ENCODE results near the gene TMEM175.

TMEM175 gene

GRCh38 chr4:931960-932712 lies at the start of gene TMEM175, which contains the start of gene GAK:
Gene TMEM175 (plus strand): TSS chr4:932460. CDS start chr4:947740, 15,280 bp downstream.
Gene GAK (minus strand): TSS chr4:932316. CDS start chr4:932187, 129 bp downstream.
- Mint-ChIP-seq H3K27me3 (no peaks in the 10 kb centered on the region), H3K4me1 (ENCODE audit: low read depth) (peaks cover 61% of the 10 kb centered on the region), H3K9me3 (no peaks in the 10 kb centered on the region), H3K4me3 (peak within 1 kb of the TSS; percentile 98), H3K27ac (peak within 1 kb of the TSS; percentile 96), H3K36me3 (ENCODE audit: low read depth) (no peaks in the 10 kb centered on the region)

DNA sequence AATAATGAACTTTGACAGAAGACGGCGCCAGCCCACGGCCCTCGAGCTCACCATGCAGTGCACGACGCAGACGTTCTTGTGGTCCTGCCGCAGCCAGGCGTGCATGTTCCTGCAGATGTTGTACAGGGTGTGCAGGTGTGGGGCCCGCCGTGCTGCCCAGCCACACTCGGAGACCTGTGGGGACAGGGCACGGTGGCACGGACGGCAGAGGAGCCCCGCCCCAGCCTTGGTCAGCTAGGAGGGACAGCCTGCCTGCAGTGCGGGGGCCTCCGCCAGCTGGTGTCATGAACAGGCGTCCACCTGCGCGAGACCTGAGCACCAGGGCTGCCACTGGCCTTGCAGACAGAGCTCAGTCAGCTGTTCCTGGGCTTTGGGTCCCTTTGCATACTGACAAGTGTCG lies 49.6 kb upstream of the TMEM175 start:
- Mint-ChIP-seq H3K36me3 (ENCODE audit: low read depth) (peaks cover 41% of the 10 kb centered on the region), H3K4me3 (no peak overlapping the region), H3K4me1 (ENCODE audit: low read depth) (peaks cover 28% of the 10 kb centered on the region), H3K27me3 (no peaks in the 10 kb centered on the region), H3K27ac (no peak overlapping the region), H3K9me3 (no peaks in the 10 kb centered on the region)

DNA sequence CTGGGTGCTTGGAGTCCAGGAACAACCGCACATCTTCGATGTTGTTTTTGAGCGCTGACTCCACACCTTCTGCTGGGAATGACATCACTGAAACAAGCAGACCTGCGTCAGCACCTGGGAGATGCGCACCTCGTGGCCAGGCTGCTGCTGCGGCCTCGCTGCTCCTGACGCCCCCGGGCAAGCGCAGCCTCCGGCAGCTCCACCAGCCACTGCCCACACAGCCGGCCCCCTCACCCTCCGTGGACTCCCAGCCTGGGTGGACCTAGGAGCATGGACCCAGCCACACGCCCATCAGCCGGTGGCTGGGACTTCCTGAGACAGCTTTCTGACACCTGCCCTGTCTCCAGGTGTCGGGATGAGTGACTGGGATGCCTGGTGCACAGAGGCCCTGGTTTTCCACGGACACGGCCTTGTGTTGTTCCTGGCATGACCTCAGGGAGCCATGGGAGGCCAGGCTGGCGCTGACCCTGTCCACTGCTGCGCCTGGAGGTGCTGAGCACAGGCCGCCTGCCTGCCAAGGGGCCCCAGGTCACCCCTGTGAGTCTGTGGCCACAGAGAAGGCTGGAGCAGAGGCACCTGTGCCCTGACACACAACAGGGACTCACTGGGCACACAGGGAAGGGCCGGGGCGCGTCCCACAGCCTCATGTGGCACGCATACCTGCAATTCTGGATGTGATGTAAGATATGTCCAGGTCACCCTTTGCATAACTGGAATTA lies 48.7 kb upstream of the TMEM175 start:
- peaks cover 21% of the 10 kb centered on the region for H3K4me1 Mint-ChIP-seq (ENCODE audit: low read depth)
- H3K36me3 Mint-ChIP-seq (ENCODE audit: low read depth): peaks cover 38% of the 10 kb centered on the region
- H3K27ac Mint-ChIP-seq: no peak overlapping the region
- H3K27me3 Mint-ChIP-seq: no peaks in the 10 kb centered on the region
- H3K4me3 Mint-ChIP-seq: no peak overlapping the region
- no peaks in the 10 kb centered on the region for H3K9me3 Mint-ChIP-seq

GRCh38 chr4:884259-884658 lies 48.0 kb upstream of the TMEM175 start:
- H3K9me3 Mint-ChIP-seq: no peaks in the 10 kb centered on the region
- no peak overlapping the region for H3K4me3 Mint-ChIP-seq
- H3K27me3 Mint-ChIP-seq: no peaks in the 10 kb centered on the region
- peaks cover 14% of the 10 kb centered on the region for H3K4me1 Mint-ChIP-seq (ENCODE audit: low read depth)
- no peak overlapping the region for H3K27ac Mint-ChIP-seq
- H3K36me3 Mint-ChIP-seq (ENCODE audit: low read depth): peaks cover 34% of the 10 kb centered on the region

DNA sequence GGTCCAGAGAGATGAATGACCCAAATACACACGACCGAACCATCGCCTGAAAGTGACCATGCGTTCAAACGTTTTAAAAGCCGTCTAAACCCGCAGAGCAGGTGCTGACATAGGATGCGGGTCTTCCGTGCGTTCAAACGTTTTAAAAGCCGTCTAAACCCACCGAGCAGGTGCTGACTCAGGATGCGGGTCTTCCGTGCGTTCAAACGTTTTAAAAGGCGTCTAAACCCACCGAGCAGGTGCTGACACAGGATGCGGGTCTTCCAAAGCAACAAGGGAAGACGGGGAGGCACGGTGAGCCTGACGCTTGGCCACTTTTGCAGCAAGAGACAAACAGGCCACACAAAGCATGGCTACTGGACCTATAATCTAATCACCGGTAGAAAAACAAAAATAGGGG lies 47.4 kb upstream of the TMEM175 start:
- H3K36me3 Mint-ChIP-seq (ENCODE audit: low read depth): peaks cover 28% of the 10 kb centered on the region
- H3K4me1 Mint-ChIP-seq (ENCODE audit: low read depth): peaks cover 7% of the 10 kb centered on the region

DNA sequence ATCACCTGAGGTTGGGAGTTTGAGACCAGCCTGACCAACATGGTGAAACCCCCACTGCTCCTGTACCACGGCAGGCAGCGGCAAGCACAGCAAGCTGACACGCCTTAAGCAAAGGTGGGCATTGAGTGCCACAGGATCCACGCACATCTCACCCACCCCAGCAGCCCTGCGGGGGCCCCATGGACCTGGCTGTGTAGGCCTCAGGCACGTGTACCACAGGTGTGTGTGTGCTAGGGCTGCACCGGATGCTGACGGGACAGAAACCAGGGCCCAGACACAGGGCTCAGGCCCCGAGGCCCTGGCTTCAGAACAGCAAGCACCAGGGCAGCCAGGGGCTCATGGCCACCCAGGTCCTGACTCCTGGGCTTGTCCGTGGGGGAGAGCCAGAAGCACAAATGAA lies 46.9 kb upstream of the TMEM175 start:
- Mint-ChIP-seq H3K9me3 (no peaks in the 10 kb centered on the region), H3K27ac (no peak overlapping the region), H3K36me3 (ENCODE audit: low read depth) (peaks cover 24% of the 10 kb centered on the region), H3K27me3 (no peaks in the 10 kb centered on the region), H3K4me1 (ENCODE audit: low read depth) (peaks cover 3% of the 10 kb centered on the region), H3K4me3 (no peak overlapping the region)

More for the DNA sequence above, 47.4 kb upstream of the TMEM175 start:
- H3K27ac Mint-ChIP-seq: no peak overlapping the region
- H3K4me3 Mint-ChIP-seq: no peak overlapping the region
- H3K27me3 Mint-ChIP-seq: no peaks in the 10 kb centered on the region
- H3K9me3 Mint-ChIP-seq: no peaks in the 10 kb centered on the region

DNA sequence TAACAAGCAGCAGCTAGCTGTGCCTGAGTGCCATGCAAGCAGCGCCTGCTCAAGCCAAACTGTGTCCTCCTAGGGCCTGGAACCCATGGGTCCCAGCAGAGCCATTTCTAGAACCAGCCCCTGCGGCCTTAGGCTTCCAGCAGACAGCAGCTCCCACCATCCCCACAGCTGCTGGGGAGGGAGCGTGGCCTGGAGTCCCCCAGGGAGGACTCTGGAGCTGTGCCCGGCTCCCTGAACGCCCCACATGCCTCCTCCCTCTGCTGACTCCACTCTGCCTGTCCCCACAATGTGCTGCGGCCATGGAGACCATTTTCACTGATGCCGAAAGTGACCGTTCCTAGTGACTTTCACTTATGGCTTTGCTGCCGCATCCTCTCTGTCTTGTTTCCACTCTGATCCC lies 46.0 kb upstream of the TMEM175 start:
- Mint-ChIP-seq H3K36me3 (ENCODE audit: low read depth) (peaks cover 22% of the 10 kb centered on the region), H3K4me3 (no peak overlapping the region), H3K9me3 (no peaks in the 10 kb centered on the region), H3K27ac (no peak overlapping the region), H3K27me3 (no peaks in the 10 kb centered on the region), H3K4me1 (ENCODE audit: low read depth) (no peaks in the 10 kb centered on the region)

DNA sequence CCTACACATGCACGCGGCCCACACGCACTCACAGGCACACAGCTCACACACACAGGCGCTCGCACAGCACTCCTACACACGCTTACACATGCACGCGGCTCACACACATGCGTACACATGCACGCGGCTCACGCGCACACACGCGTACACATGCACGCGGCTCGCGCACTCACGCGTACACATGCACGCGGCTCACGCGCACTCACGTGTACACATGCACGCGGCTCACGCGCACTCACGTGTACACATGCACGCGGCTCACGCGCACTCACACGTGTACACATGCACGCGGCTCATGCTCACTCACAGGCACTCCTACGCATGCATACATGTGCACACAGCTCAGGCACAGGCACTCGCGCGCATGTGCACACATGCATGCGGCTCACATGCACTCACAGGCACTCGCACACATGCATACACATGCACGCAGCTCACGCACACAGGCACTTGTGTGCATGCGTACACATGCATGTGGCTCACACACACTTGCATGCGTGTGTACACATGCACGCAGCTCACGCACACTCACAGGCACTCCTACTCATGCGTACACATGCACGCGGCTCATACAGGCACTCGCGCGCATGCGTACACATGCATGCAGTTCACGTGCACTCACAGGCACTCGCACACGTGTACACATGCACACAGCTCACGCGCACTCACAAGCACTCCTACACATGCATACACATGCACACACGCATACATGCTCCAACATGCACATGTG lies 45.1 kb upstream of the TMEM175 start:
- Mint-ChIP-seq H3K36me3 (ENCODE audit: low read depth) (peaks cover 22% of the 10 kb centered on the region), H3K27ac (no peak overlapping the region), H3K9me3 (no peaks in the 10 kb centered on the region), H3K27me3 (no peaks in the 10 kb centered on the region), H3K4me3 (no peak overlapping the region), H3K4me1 (ENCODE audit: low read depth) (no peaks in the 10 kb centered on the region)

DNA sequence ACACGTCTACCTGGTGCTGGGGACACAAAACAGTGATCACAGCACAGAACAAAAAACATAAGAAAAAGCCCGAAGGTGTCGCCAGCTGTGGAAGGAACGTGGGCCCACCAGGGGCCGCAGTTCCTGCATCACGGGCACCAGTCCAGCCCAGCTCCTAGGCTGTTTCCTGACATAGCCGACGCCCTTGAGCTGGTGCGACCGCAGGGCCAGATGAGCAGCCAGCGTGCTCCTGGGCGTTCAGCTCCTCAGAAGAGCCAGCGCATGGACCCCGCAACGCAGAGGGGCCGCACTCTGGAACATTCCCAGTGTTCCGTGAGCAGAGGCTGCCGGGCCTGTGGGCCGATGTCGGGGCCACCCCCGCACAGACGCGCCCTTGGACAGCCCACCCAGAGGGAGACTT lies 44.2 kb upstream of the TMEM175 start:
- no peak overlapping the region for H3K4me3 Mint-ChIP-seq
- no peaks in the 10 kb centered on the region for H3K4me1 Mint-ChIP-seq (ENCODE audit: low read depth)
- no peak overlapping the region for H3K27ac Mint-ChIP-seq
- H3K9me3 Mint-ChIP-seq: no peaks in the 10 kb centered on the region
- peaks cover 22% of the 10 kb centered on the region for H3K36me3 Mint-ChIP-seq (ENCODE audit: low read depth)
- no peaks in the 10 kb centered on the region for H3K27me3 Mint-ChIP-seq

DNA sequence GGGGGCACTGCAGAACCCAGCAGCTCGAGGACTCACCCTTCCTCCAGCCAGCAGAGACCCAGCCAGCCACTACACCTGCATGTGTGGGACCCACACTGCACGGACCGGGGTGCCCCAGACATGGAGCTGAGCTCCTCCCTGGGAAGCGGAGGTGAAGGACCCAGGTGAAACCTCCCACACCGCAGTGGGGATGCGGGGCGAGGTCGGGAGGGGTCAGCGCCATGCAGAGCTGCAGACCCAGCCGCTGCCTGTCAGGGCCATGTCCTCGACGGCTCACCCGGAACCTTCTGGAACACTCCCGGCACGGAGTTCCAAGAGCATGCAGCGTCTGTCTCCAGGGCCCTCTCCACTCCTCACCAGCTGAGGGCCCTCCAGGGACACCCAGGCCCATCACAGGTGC lies 42.7 kb upstream of the TMEM175 start:
- H3K27ac Mint-ChIP-seq: no peak overlapping the region
- no peaks in the 10 kb centered on the region for H3K27me3 Mint-ChIP-seq
- H3K9me3 Mint-ChIP-seq: no peaks in the 10 kb centered on the region
- H3K4me3 Mint-ChIP-seq: no peak overlapping the region
- peaks cover 22% of the 10 kb centered on the region for H3K36me3 Mint-ChIP-seq (ENCODE audit: low read depth)
- no peaks in the 10 kb centered on the region for H3K4me1 Mint-ChIP-seq (ENCODE audit: low read depth)

DNA sequence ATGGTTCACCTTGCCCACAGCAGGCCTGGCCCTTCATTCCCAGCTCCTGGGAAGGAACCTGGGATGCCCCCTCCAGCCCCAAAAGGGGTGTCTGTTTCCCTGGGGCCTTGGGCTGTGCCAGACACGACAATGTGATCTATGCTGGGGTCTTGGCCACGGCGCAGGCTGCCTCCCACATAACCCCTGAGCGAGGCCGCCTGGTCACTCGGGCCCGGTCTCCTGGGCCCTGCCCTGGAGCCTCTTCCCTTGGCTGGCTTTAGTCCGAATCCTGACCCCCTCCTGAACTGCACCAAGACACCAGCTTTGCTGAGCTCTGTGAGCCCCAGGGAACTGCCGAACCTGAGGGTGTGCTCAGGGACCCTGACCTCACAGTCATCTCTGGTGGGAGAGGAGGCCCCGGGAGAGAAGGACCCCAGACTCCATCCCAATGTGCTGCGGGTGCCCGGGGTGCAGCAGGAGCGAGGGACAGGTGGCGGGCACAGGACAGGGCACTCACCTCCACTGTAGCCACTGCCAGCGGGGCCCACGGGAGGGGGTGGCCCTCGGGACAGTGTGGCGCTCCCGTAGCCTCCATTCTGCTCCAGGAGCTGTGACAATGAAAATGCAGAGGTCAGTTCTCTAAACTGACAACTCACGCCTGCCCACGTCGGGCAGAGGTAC lies 42.1 kb upstream of the TMEM175 start:
- Mint-ChIP-seq H3K27ac (no peak overlapping the region), H3K4me1 (ENCODE audit: low read depth) (no peaks in the 10 kb centered on the region), H3K27me3 (no peaks in the 10 kb centered on the region), H3K9me3 (no peaks in the 10 kb centered on the region), H3K4me3 (no peak overlapping the region), H3K36me3 (ENCODE audit: low read depth) (peaks cover 22% of the 10 kb centered on the region)

DNA sequence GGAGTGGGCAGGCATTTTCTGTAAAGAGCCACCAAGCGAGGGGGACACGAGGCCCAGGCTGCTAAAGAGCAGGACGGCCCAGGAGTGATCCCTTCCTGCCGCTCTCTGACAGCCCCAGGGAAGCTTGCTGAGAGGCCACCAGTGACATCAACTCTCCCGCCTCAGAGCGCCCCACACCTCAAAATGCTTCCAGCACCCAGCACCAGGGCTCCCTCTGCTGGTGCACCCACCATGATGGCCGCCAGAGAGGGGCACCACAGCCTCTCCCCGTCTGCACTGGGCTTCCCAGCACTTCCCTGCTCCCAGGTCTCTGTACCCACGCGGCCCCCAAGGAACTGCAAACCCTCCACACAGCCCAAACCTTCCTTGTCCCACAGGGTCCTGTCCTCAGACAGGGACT lies 40.5 kb upstream of the TMEM175 start:
- Mint-ChIP-seq H3K4me1 (ENCODE audit: low read depth) (no peaks in the 10 kb centered on the region), H3K36me3 (ENCODE audit: low read depth) (peaks cover 17% of the 10 kb centered on the region), H3K4me3 (no peak overlapping the region), H3K27ac (no peak overlapping the region), H3K9me3 (no peaks in the 10 kb centered on the region), H3K27me3 (no peaks in the 10 kb centered on the region)

- no peak overlapping the region for H3K27ac Mint-ChIP-seq
- H3K27me3 Mint-ChIP-seq: no peaks in the 10 kb centered on the region
- peaks cover 12% of the 10 kb centered on the region for H3K36me3 Mint-ChIP-seq (ENCODE audit: low read depth)
- H3K9me3 Mint-ChIP-seq: no peaks in the 10 kb centered on the region
- H3K4me1 Mint-ChIP-seq (ENCODE audit: low read depth): no peaks in the 10 kb centered on the region
- no peak overlapping the region for H3K4me3 Mint-ChIP-seq
Observed at GRCh38 chr4:892780-893179, 39.5 kb upstream of the TMEM175 start.

GRCh38 chr4:893276-893994 lies 38.8 kb upstream of the TMEM175 start:
- Mint-ChIP-seq H3K4me3 (no peak overlapping the region), H3K36me3 (ENCODE audit: low read depth) (peaks cover 9% of the 10 kb centered on the region), H3K27me3 (no peaks in the 10 kb centered on the region), H3K4me1 (ENCODE audit: low read depth) (no peaks in the 10 kb centered on the region), H3K9me3 (no peaks in the 10 kb centered on the region), H3K27ac (no peak overlapping the region)
